ENCODE data around the gene ITFG1. TPM values are rescaled to one million over a fixed set of nuclear protein-coding genes. Genes with fewer than 3 reads are reported as not detected.

Gene ITFG1
- polyA plus RNA-seq, 3 donors = 28.9 to 62.5 (median 35.3) TPM

GRCh38 chr16:47490471-47490870, 29.6 kb upstream of the ITFG1 start:
- Histone ChIP-seq H2AFZ (ENCODE audit: insufficient read depth, low read depth, low read length, poor library complexity, severe bottlenecking) (no peak overlapping the region), H3K27ac (ENCODE audit: low read depth in 1 of 2, low read length in 2 of 2) (no peak overlapping the region), H3K36me3 (replicated peaks in 1 of 2; ENCODE audit: control insufficient read depth in 1 of 2, insufficient read depth in 2 of 2, low read length in 2 of 2) (peaks cover 0 to 36% of the 10 kb centered on the region in 2 donors), H3K27me3 (ENCODE audit: control insufficient read depth in 2 of 2, insufficient read depth in 2 of 2, low read length in 2 of 2) (no peaks in the 10 kb centered on the region), H3K4me1 (ENCODE audit: control insufficient read depth in 1 of 2, insufficient read depth in 2 of 2, low read length in 2 of 2) (peaks cover 26 to 35% of the 10 kb centered on the region in 2 donors), H3K4me3 (replicated peaks in 1 of 3; ENCODE audit: low read depth in 2 of 3, low read length in 3 of 3) (no peak overlapping the region), H3K9me3 (replicated peaks in 1 of 2; ENCODE audit: control insufficient read depth in 1 of 2, insufficient read depth in 1 of 2, low read length in 2 of 2) (peaks cover 11 to 36% of the 10 kb centered on the region in 2 donors), H3K9ac (ENCODE audit: insufficient read depth, low read length, poor library complexity, severe bottlenecking) (no peak overlapping the region), H3K79me2 (ENCODE audit: insufficient read depth, low read length) (peaks cover 72% of the 10 kb centered on the region), H3K4me2 (replicated peaks; ENCODE audit: extremely low read depth, low read length, poor library complexity, severe bottlenecking) (no peak overlapping the region), H4K20me1 (ENCODE audit: insufficient read depth, low read length) (no peaks in the 10 kb centered on the region)
- no peak for TF ChIP-seq CTCF (IDR thresholded peaks at IDR 0.05)
- intact Hi-C loops (cut with micrococcal nuclease) = no loop called here
- DNase-seq = no peak
- Mint-ChIP-seq H3K27me3 (ENCODE audit: low read depth in 3 of 3) (peaks cover 0 to 1% (median 0%) of the 10 kb centered on the region in 3 donors), H3K36me3 (peaks cover 31 to 36% of the 10 kb centered on the region in 2 donors), H3K4me1 (peaks cover 28% of the 10 kb centered on the region), H3K4me3 (no peak overlapping the region), H3K27ac (peak overlapping the region in 1 of 7 donors; percentile 40), H3K9me3 (peaks cover 9 to 38% (median 30%) of the 10 kb centered on the region in 7 donors)

- H3K9ac ChIP-seq (ENCODE audit: insufficient read depth, low read length, poor library complexity, severe bottlenecking) = no peak overlapping the region
- no peak overlapping the region for H3K4me3 ChIP-seq (replicated peaks in 1 of 3; ENCODE audit: low read depth in 2 of 3, low read length in 3 of 3)
- peaks cover 12 to 36% of the 10 kb centered on the region in 2 donors for H3K9me3 ChIP-seq (replicated peaks in 1 of 2; ENCODE audit: control insufficient read depth in 1 of 2, insufficient read depth in 1 of 2, low read length in 2 of 2)
- H3K79me2 ChIP-seq (ENCODE audit: insufficient read depth, low read length) = peaks cover 79% of the 10 kb centered on the region
- no peak overlapping the region for H3K4me2 ChIP-seq (replicated peaks; ENCODE audit: extremely low read depth, low read length, poor library complexity, severe bottlenecking)
- peaks cover 0 to 40% of the 10 kb centered on the region in 2 donors for H3K36me3 ChIP-seq (replicated peaks in 1 of 2; ENCODE audit: control insufficient read depth in 1 of 2, insufficient read depth in 2 of 2, low read length in 2 of 2)
- H2AFZ ChIP-seq (ENCODE audit: insufficient read depth, low read depth, low read length, poor library complexity, severe bottlenecking) = no peak overlapping the region
- Mint-ChIP-seq H3K27me3 (ENCODE audit: low read depth in 3 of 3) (peaks cover 0 to 1% (median 0%) of the 10 kb centered on the region in 3 donors), H3K36me3 (peaks cover 34 to 36% of the 10 kb centered on the region in 2 donors), H3K4me1 (peaks cover 18% of the 10 kb centered on the region), H3K27ac (no peak overlapping the region), H3K4me3 (no peak overlapping the region), H3K9me3 (peaks cover 9 to 38% (median 30%) of the 10 kb centered on the region in 7 donors)
- WGBS (ENCODE audit: insufficient coverage) = no CpG with 5 or more reads among the region's 3 CpGs
- H3K27me3 ChIP-seq (ENCODE audit: control insufficient read depth in 2 of 2, insufficient read depth in 2 of 2, low read length in 2 of 2) = no peaks in the 10 kb centered on the region
- H4K20me1 ChIP-seq (ENCODE audit: insufficient read depth, low read length) = no peaks in the 10 kb centered on the region
- no peak for DNase-seq
- H3K4me1 ChIP-seq (ENCODE audit: control insufficient read depth in 1 of 2, insufficient read depth in 2 of 2, low read length in 2 of 2) = peaks cover 13 to 16% of the 10 kb centered on the region in 2 donors
- TF ChIP-seq CTCF (IDR thresholded peaks at IDR 0.05) = no peak
- intact Hi-C loops (cut with micrococcal nuclease) = no loop called here
- no peak overlapping the region for H3K27ac ChIP-seq (ENCODE audit: low read depth in 1 of 2, low read length in 2 of 2)
Observed at GRCh38 chr16:47488051-47488450, 27.2 kb upstream of the ITFG1 start.

Data from CD14-positive monocyte (primary cell).